GM18861 (cell line): ENCODE measurements around the gene HYKK.
"Not testable (repeated sequence)": the region's sequence is repeated elsewhere in the genome, so short reads cannot be mapped to it uniquely, and the experiment has no call there.

ENCODE experiments used
- ATAC-seq: cut with Tn5 transposase; IDR thresholded peaks from one replicate; pipeline ENCODE4 v1.9.1; 2021; ENCODE audit not compliant: unreplicated experiment

Gene HYKK

GRCh38 chr15:78540141-78540870 is 32.9 kb downstream of the HYKK start, which contains the start of gene PSMA4:
TSS of gene PSMA4 (plus strand) at chr15:78540444. CDS start at chr15:78541928, 1,484 bp downstream.
- ATAC-seq, result peak; percentile 70

- ATAC-seq, result no peak
Observed at GRCh38 chr15:78540871-78541743, 33.7 kb downstream of the HYKK start.

- ATAC-seq, result no peak
Observed at GRCh38 chr15:78541744-78542034, 34.3 kb downstream of the HYKK start.

GRCh38 chr15:78542647-78543046 is 35.3 kb downstream of the HYKK start:
- no peak for ATAC-seq

GRCh38 chr15:78550194-78550593 is 42.8 kb downstream of the HYKK start:
- ATAC-seq, result no peak

- ATAC-seq, result no peak
Observed at GRCh38 chr15:78550815-78551214, 43.4 kb downstream of the HYKK start.

GRCh38 chr15:78551902-78552301 is 44.5 kb downstream of the HYKK start:
- no peak for ATAC-seq

GRCh38 chr15:78552597-78552996 is 45.2 kb downstream of the HYKK start:
- no peak for ATAC-seq

GRCh38 chr15:78560201-78560600 is 52.8 kb downstream of the HYKK start:
- ATAC-seq, result not testable (repeated sequence)

GRCh38 chr15:78561490-78561889 is 54.1 kb downstream of the HYKK start:
- no peak for ATAC-seq

- ATAC-seq, result no peak
Observed at GRCh38 chr15:78563092-78563491, 55.7 kb downstream of the HYKK start.

- ATAC-seq, result peak; percentile 16
Observed at GRCh38 chr15:78564743-78565096, 57.3 kb downstream of the HYKK start.

GRCh38 chr15:78565097-78565950 is 57.9 kb downstream of the HYKK start, which contains the start of gene CHRNA5:
TSS of gene CHRNA5 (plus strand) at chr15:78565520. CDS start at chr15:78565720, 200 bp downstream.
- peak; percentile 55 for ATAC-seq

- ATAC-seq, result peak; percentile 9
Observed at GRCh38 chr15:78565951-78566774, 58.8 kb downstream of the HYKK start.

GRCh38 chr15:78567531-78567930 is 60.2 kb downstream of the HYKK start:
- ATAC-seq, result no peak

GRCh38 chr15:78570710-78571109 is 63.3 kb downstream of the HYKK start:
- ATAC-seq, result no peak

- no peak for ATAC-seq
Observed at GRCh38 chr15:78571382-78571781, 64.0 kb downstream of the HYKK start.

- ATAC-seq, result no peak
Observed at GRCh38 chr15:78573416-78573815, 66.0 kb downstream of the HYKK start.

GRCh38 chr15:78574944-78575343 is 67.6 kb downstream of the HYKK start:
- ATAC-seq, result no peak
